Endodermal cell (in vitro differentiated cells): ENCODE data around the gene DGKZ. TPM values are rescaled to one million over a fixed set of nuclear protein-coding genes. Genes with fewer than 3 reads are reported as not detected.

Source experiments
- DNase-seq: peaks from one replicate; pipeline ENCODE4 v3.0.0-alpha.2; 2017
- H3K27ac ChIP-seq: 2 replicates; pipeline ENCODE4 v1.5.1; 2013; ENCODE audit warnings: mild to moderate bottlenecking, low read depth, low read length, moderate library complexity
- H3K27me3 ChIP-seq: 2 replicates; pipeline ENCODE4 v1.6.1; 2013; ENCODE audit warnings: mild to moderate bottlenecking, low read length, moderate library complexity; ENCODE audit not compliant: insufficient read depth, control insufficient read depth, poor library complexity, severe bottlenecking
- H3K36me3 ChIP-seq: 2 replicates; pipeline ENCODE4 v1.7.0; 2013; ENCODE audit warnings: mild to moderate bottlenecking, low read length, moderate library complexity; ENCODE audit not compliant: control insufficient read depth, insufficient read depth
- H3K4me1 ChIP-seq: one replicate; pipeline ENCODE4 v1.7.0; 2013; ENCODE audit warnings: low read length; ENCODE audit not compliant: control insufficient read depth, insufficient read depth
- H3K4me3 ChIP-seq: 2 replicates; pipeline ENCODE4 v1.5.1; 2013; ENCODE audit warnings: mild to moderate bottlenecking, low read length, moderate library complexity
- H3K9ac ChIP-seq: 2 replicates; pipeline ENCODE4 v1.6.1; 2013; ENCODE audit warnings: mild to moderate bottlenecking, low read length, moderate library complexity; ENCODE audit not compliant: poor library complexity, severe bottlenecking; ENCODE audit errors: extremely low read depth
- H3K9me3 ChIP-seq: 2 replicates; pipeline ENCODE4 v1.6.1; 2013; ENCODE audit warnings: mild to moderate bottlenecking, low read length, moderate library complexity; ENCODE audit not compliant: control insufficient read depth
- H3K27ac Mint-ChIP-seq: 2 replicates; pipeline ENCODE4 v1.8.0; 2020; ENCODE audit warnings: mixed read lengths
- H3K27me3 Mint-ChIP-seq: 2 replicates; pipeline ENCODE4 v1.8.0; 2021; ENCODE audit warnings: mild to moderate bottlenecking, mixed read lengths; ENCODE audit not compliant: insufficient read depth
- H3K36me3 Mint-ChIP-seq: 2 replicates; pipeline ENCODE4 v1.8.0; 2020; ENCODE audit warnings: low read depth, mixed read lengths
- H3K4me1 Mint-ChIP-seq: 2 replicates; pipeline ENCODE4 v1.8.0; 2020; ENCODE audit warnings: mixed read lengths
- H3K4me3 Mint-ChIP-seq: 2 replicates; pipeline ENCODE4 v1.8.0; 2020; ENCODE audit warnings: mild to moderate bottlenecking, moderate library complexity, mixed read lengths
- H3K9me3 Mint-ChIP-seq: 2 replicates; pipeline ENCODE4 v1.8.0; 2020; ENCODE audit warnings: mild to moderate bottlenecking, mixed read lengths
- CTCF ChIP-seq: fragments of 200-600 bp; sonication (generic); conservative IDR thresholded peaks from 2 replicates; pipeline ENCODE4 v1.5.0; 2021; ENCODE audit warnings: antibody characterized with exemption, mild to moderate bottlenecking
- WGBS, 2 experiments: methylation state at CpG; one replicate each; pipeline versions ENCODE4 v1.1.5 to v1.1.7; 2013; ENCODE audit warnings: missing lambda C conversion rate in 2 of 2, mixed read lengths in 1 of 2; ENCODE audit not compliant: insufficient coverage in 1 of 2, insufficient read length in 1 of 2; 5-methylcytosine and 5-hydroxymethylcytosine counted together
- total RNA-seq, 2 donors: library from RNA; stranded (reverse); fragmentation: NEBNext Ultra II Directional in 1 of 2; extraction: Animal tissue kit (Norgen Biotek cat#: 25700) in 1 of 2; gene quantifications; 2 replicates in 1 of 2; 3 replicates in 1 of 2; pipeline ENCODE4 v1.2.1, GENCODE V29; 2021

Gene DGKZ
- total RNA-seq, 2 donors from 2014 or later = 49.6 to 57.3 TPM

- Histone ChIP-seq H3K27me3 (no peaks in the 10 kb centered on the region), H3K9me3 (no peaks in the 10 kb centered on the region), H3K9ac (no peak overlapping the region), H3K4me1 (no peaks in the 10 kb centered on the region), H3K4me3 (no peak overlapping the region), H3K36me3 (peaks cover 5% of the 10 kb centered on the region), H3K27ac (no peak overlapping the region)
- Mint-ChIP-seq H3K27me3 (no peaks in the 10 kb centered on the region), H3K27ac (no peak overlapping the region), H3K4me1 (peaks cover 9% of the 10 kb centered on the region), H3K4me3 (no peak overlapping the region), H3K9me3 (no peaks in the 10 kb centered on the region), H3K36me3 (peaks cover 10% of the 10 kb centered on the region)
- no peak for DNase-seq
- no peak for TF ChIP-seq CTCF
- 91 to 92% methylated on average over 4 to 5 of the region's 6 CpGs for WGBS, 2 experiments
These were observed 42.0 kb upstream of the DGKZ start for GRCh38 chr11:46305295-46305694.

GRCh38 chr11:46306296-46306853 is 40.9 kb upstream of the DGKZ start:
- Histone ChIP-seq H3K4me1 (no peaks in the 10 kb centered on the region), H3K4me3 (no peak overlapping the region), H3K27me3 (no peaks in the 10 kb centered on the region), H3K36me3 (peaks cover 4% of the 10 kb centered on the region), H3K9me3 (no peaks in the 10 kb centered on the region), H3K9ac (no peak overlapping the region), H3K27ac (no peak overlapping the region)
- Mint-ChIP-seq H3K9me3 (no peaks in the 10 kb centered on the region), H3K4me1 (peaks cover 9% of the 10 kb centered on the region), H3K27ac (no peak overlapping the region), H3K4me3 (no peak overlapping the region), H3K36me3 (peaks cover 8% of the 10 kb centered on the region), H3K27me3 (no peaks in the 10 kb centered on the region)
- DNase-seq = no peak
- WGBS, 2 experiments = 95 to 100% methylated on average over 3 to 5 of the region's 5 CpGs
- no peak for TF ChIP-seq CTCF

- H3K4me3 Mint-ChIP-seq = no peak overlapping the region
- Histone ChIP-seq H3K27ac (no peak overlapping the region), H3K9ac (no peak overlapping the region), H3K36me3 (peaks cover 6% of the 10 kb centered on the region), H3K9me3 (no peaks in the 10 kb centered on the region), H3K4me3 (no peak overlapping the region), H3K27me3 (no peaks in the 10 kb centered on the region), H3K4me1 (no peaks in the 10 kb centered on the region)
- no peak for DNase-seq
- no peaks in the 10 kb centered on the region for H3K27me3 Mint-ChIP-seq
- H3K9me3 Mint-ChIP-seq = no peaks in the 10 kb centered on the region
- peaks cover 7% of the 10 kb centered on the region for H3K36me3 Mint-ChIP-seq
- TF ChIP-seq CTCF = no peak
- no peak overlapping the region for H3K27ac Mint-ChIP-seq
- WGBS, 2 experiments = 94 to 100% methylated on average over 2 to 3 of the region's 3 CpGs
- H3K4me1 Mint-ChIP-seq = peaks cover 9% of the 10 kb centered on the region
These were observed 39.9 kb upstream of the DGKZ start for GRCh38 chr11:46307369-46307768.
